Prostate gland (tissue), 2 donors: Measurements from ENCODE around the gene SIRPB1.

Experiments used
- CTCF ChIP-seq, 4 experiments: fragments of 200-600 bp in 2 of 4; fragments of 450-650 bp in 2 of 4; sonication (generic) in 2 of 4; IDR thresholded peaks; 1 replicate in 3 of 4; 2 replicates in 1 of 4; pipeline ENCODE4 v1.5.1; 2016 to 2019; ENCODE audit warnings: antibody characterized with exemption in 4 of 4, mild to moderate bottlenecking in 2 of 4, moderate library complexity in 2 of 4
- POLR2A ChIP-seq: fragments of 450-650 bp; IDR thresholded peaks from one replicate; pipeline ENCODE4 v1.6.1; 2016; ENCODE audit warnings: antibody characterized with exemption, mild to moderate bottlenecking

GRCh38 chr20:1623501-1624205 lies 3.8 kb upstream of the SIRPB1 start:
- TF ChIP-seq CTCF (IDR thresholded peaks at IDR 0.05) (no peak), POLR2A (no peak)
